WTC11 (cell line): ENCODE data around the gene BANK1. TPM values are rescaled to one million over a fixed set of nuclear protein-coding genes. Genes with fewer than 3 reads are reported as not detected.

ENCODE experiments used
- ATAC-seq: fragments of 200-7000 bp; cut with Tn5 transposase; 2 replicates; pipeline ENCODE4 v1.10.0; 2021; ENCODE audit warnings: mild to moderate bottlenecking, moderate library complexity
- CTCF ChIA-PET: fragments of 300-600 bp; sonication (Branson Sonifier 250); formaldehyde crosslinking; loops from one replicate; lab custom pipeline; 2021; ENCODE audit warnings: antibody characterized with exemption; lab: Charles Lee
- POLR2A ChIA-PET: fragments of 350-600 bp; sonication (Branson Sonifier 250); formaldehyde crosslinking; loops from one replicate; lab custom pipeline; 2021; ENCODE audit warnings: antibody characterized with exemption; lab: Charles Lee
- DNase-seq: peaks from one replicate; pipeline ENCODE4 v3.0.0; 2021; ENCODE audit warnings: low spot score
- H3K27ac Mint-ChIP-seq: 2 replicates; pipeline ENCODE4 v1.8.0; 2021; ENCODE audit warnings: mixed read lengths
- H3K27me3 Mint-ChIP-seq: 2 replicates; pipeline ENCODE4 v1.8.0; 2021; ENCODE audit warnings: low read depth, mild to moderate bottlenecking, moderate library complexity, mixed read lengths
- H3K36me3 Mint-ChIP-seq: 2 replicates; pipeline ENCODE4 v1.8.0; 2021; ENCODE audit warnings: mixed read lengths
- H3K4me1 Mint-ChIP-seq: 2 replicates; pipeline ENCODE4 v1.8.0; 2022; ENCODE audit warnings: mixed read lengths
- H3K4me3 Mint-ChIP-seq: 2 replicates; pipeline ENCODE4 v1.8.0; 2021; ENCODE audit warnings: mild to moderate bottlenecking, moderate library complexity, mixed read lengths
- H3K9me3 Mint-ChIP-seq: 2 replicates; pipeline ENCODE4 v1.8.0; 2021; ENCODE audit warnings: mixed read lengths
- CDX4 ChIP-seq: fragments of 250-450 bp; sonication (Bioruptor Pico); IDR thresholded peaks from 2 replicates; pipeline ENCODE4 v1.9.0; 2021; ENCODE audit warnings: moderate library complexity, mild to moderate bottlenecking, inconsistent platforms, borderline replicate concordance
- CREB1 ChIP-seq: sonication (generic); formaldehyde crosslinking; IDR thresholded peaks from 2 replicates; pipeline ENCODE4 v1.8.0; 2023; ENCODE audit warnings: mild to moderate bottlenecking, missing genetic modification reagents
- ESRRA ChIP-seq: sonication (generic); formaldehyde crosslinking; IDR thresholded peaks from 2 replicates; pipeline ENCODE4 v1.8.1; 2022; ENCODE audit warnings: mild to moderate bottlenecking, missing genetic modification reagents, borderline replicate concordance
- FOXK1 ChIP-seq: sonication (generic); formaldehyde crosslinking; IDR thresholded peaks from 2 replicates; pipeline ENCODE4 v1.8.0; 2022; ENCODE audit warnings: mild to moderate bottlenecking, moderate library complexity, missing genetic modification reagents
- FOXP1 ChIP-seq: sonication (generic); formaldehyde crosslinking; IDR thresholded peaks from 2 replicates; pipeline ENCODE4 v1.8.0; 2022; ENCODE audit warnings: missing genetic modification reagents, mild to moderate bottlenecking, moderate library complexity, borderline replicate concordance
- GRHL2 ChIP-seq: fragments of 250-450 bp; sonication (Bioruptor Pico); IDR thresholded peaks from 2 replicates; pipeline ENCODE4 v1.8.0; 2022; ENCODE audit warnings: mild to moderate bottlenecking, moderate library complexity; ENCODE audit not compliant: insufficient replicate concordance, severe bottlenecking
- IRF1 ChIP-seq: sonication (generic); formaldehyde crosslinking; IDR thresholded peaks from 2 replicates; pipeline ENCODE4 v1.8.0; 2023; ENCODE audit warnings: missing genetic modification reagents
- JAZF1 ChIP-seq: fragments of 250-450 bp; sonication (Bioruptor Pico); IDR thresholded peaks from 2 replicates; pipeline ENCODE4 v1.9.0; 2021; ENCODE audit warnings: moderate library complexity, mild to moderate bottlenecking, inconsistent platforms
- MAX ChIP-seq: sonication (generic); formaldehyde crosslinking; IDR thresholded peaks from 2 replicates; pipeline ENCODE4 v1.8.0; 2022; ENCODE audit warnings: mild to moderate bottlenecking, missing genetic modification reagents
- MLX ChIP-seq: sonication (generic); formaldehyde crosslinking; IDR thresholded peaks from 2 replicates; pipeline ENCODE4 v1.8.1; 2023; ENCODE audit warnings: mild to moderate bottlenecking, missing genetic modification reagents, moderate library complexity
- OVOL2 ChIP-seq: fragments of 250-450 bp; sonication (Bioruptor Pico); IDR thresholded peaks from 2 replicates; pipeline ENCODE4 v1.9.0; 2021; ENCODE audit warnings: mild to moderate bottlenecking, borderline replicate concordance
- PREB ChIP-seq: sonication (generic); formaldehyde crosslinking; IDR thresholded peaks from 2 replicates; pipeline ENCODE4 v1.8.1; 2022; ENCODE audit warnings: mild to moderate bottlenecking, missing genetic modification reagents, moderate library complexity, borderline replicate concordance
- PRRX2 ChIP-seq: fragments of 250-450 bp; sonication (Bioruptor Pico); IDR thresholded peaks from 2 replicates; pipeline ENCODE4 v1.8.0; 2021; ENCODE audit warnings: mild to moderate bottlenecking
- RELA ChIP-seq: sonication (generic); formaldehyde crosslinking; IDR thresholded peaks from 2 replicates; pipeline ENCODE4 v1.8.1; 2022; ENCODE audit warnings: missing genetic modification reagents, mild to moderate bottlenecking, borderline replicate concordance
- RORB ChIP-seq: fragments of 250-450 bp; sonication (Bioruptor Pico); IDR thresholded peaks from 2 replicates; pipeline ENCODE4 v1.9.0; 2021; ENCODE audit warnings: mild to moderate bottlenecking
- SMAD3 ChIP-seq: sonication (generic); formaldehyde crosslinking; IDR thresholded peaks from 2 replicates; pipeline ENCODE4 v1.8.0; 2022; ENCODE audit warnings: missing genetic modification reagents, mild to moderate bottlenecking, borderline replicate concordance
- SOX15 ChIP-seq: fragments of 250-450 bp; sonication (Bioruptor Pico); IDR thresholded peaks from 2 replicates; pipeline ENCODE4 v1.9.0; 2021; ENCODE audit warnings: mild to moderate bottlenecking
- TCF7 ChIP-seq: sonication (generic); formaldehyde crosslinking; IDR thresholded peaks from 2 replicates; pipeline ENCODE4 v1.8.0; 2022; ENCODE audit warnings: mild to moderate bottlenecking, low read depth, missing genetic modification reagents, moderate library complexity
- TP53 ChIP-seq: sonication (generic); formaldehyde crosslinking; IDR thresholded peaks from 2 replicates; pipeline ENCODE4 v1.8.1; 2023; ENCODE audit warnings: mild to moderate bottlenecking, missing genetic modification reagents
- USF1 ChIP-seq: sonication (generic); formaldehyde crosslinking; IDR thresholded peaks from 2 replicates; pipeline ENCODE4 v1.8.0; 2022; ENCODE audit warnings: mild to moderate bottlenecking, missing genetic modification reagents
- USF2 ChIP-seq: sonication (generic); formaldehyde crosslinking; IDR thresholded peaks from 2 replicates; pipeline ENCODE4 v1.8.1; 2023; ENCODE audit warnings: mild to moderate bottlenecking, missing genetic modification reagents, moderate library complexity
- ZBTB21 ChIP-seq: sonication (generic); formaldehyde crosslinking; IDR thresholded peaks from 2 replicates; pipeline ENCODE4 v1.8.1; 2023; ENCODE audit warnings: mild to moderate bottlenecking, missing genetic modification reagents, borderline replicate concordance
- ZNF416 ChIP-seq: fragments of 250-450 bp; sonication (Bioruptor Pico); IDR thresholded peaks from 2 replicates; pipeline ENCODE4 v1.9.0; 2021; ENCODE audit warnings: mild to moderate bottlenecking, inconsistent platforms
- ZNF425 ChIP-seq: fragments of 250-450 bp; sonication (Bioruptor Pico); conservative IDR thresholded peaks from 2 replicates; pipeline ENCODE4 v1.9.0; 2021; ENCODE audit warnings: mild to moderate bottlenecking
- total RNA-seq: library from RNA; stranded (reverse); gene quantifications from 3 replicates; pipeline ENCODE4 v1.2.3, GENCODE V29; 2021

The BANK1 gene
- total RNA-seq, 1 experiment from 2014 or later = 0.68 TPM

- no peak for TF ChIP-seq PRRX2
- no peak for TF ChIP-seq USF2 (CRISPR knock-in tag)
- TF ChIP-seq RORB (CRISPR knock-in tag) = no peak
- TF ChIP-seq TP53 (CRISPR knock-in tag) = no peak
- no peak for TF ChIP-seq USF1 (CRISPR knock-in tag)
- TF ChIP-seq CREB1 = no peak
- TF ChIP-seq MAX = no peak
- TF ChIP-seq CDX4 = no peak
- TF ChIP-seq RELA (CRISPR knock-in tag) = no peak
- no peak for TF ChIP-seq ESRRA
- no peak for TF ChIP-seq SMAD3
- no peaks in the 10 kb centered on the region for H3K36me3 Mint-ChIP-seq
- H3K27me3 Mint-ChIP-seq = no peaks in the 10 kb centered on the region
- DNase-seq (no peak), ATAC-seq (no peak)
- ChIA-PET POLR2A (no interaction called here), CTCF (no interaction called here)
- 0 out of 2 replicates have a peak, but pooled peaks cover 3% of the 10 kb centered on the region for H3K4me1 Mint-ChIP-seq
- no peak overlapping the region for H3K4me3 Mint-ChIP-seq
- no peaks in the 10 kb centered on the region for H3K9me3 Mint-ChIP-seq
- no peak overlapping the region for H3K27ac Mint-ChIP-seq
Measured at GRCh38 chr4:101806914-101807313, 16.4 kb downstream of the BANK1 start.

GRCh38 chr4:101807351-101807750 is 16.8 kb downstream of the BANK1 start:
- ATAC-seq (no peak), DNase-seq (no peak)
- TF ChIP-seq USF2 (CRISPR knock-in tag) (no peak), JAZF1 (no peak), GRHL2 (no peak), FOXK1 (CRISPR knock-in tag) (no peak), IRF1 (CRISPR knock-in tag) (no peak), ZBTB21 (CRISPR knock-in tag) (no peak), MLX (CRISPR knock-in tag) (no peak), OVOL2 (no peak), TCF7 (CRISPR knock-in tag) (no peak), FOXP1 (no peak), SOX15 (CRISPR knock-in tag) (no peak)
- POLR2A ChIA-PET = no interaction called here
- H3K27me3 Mint-ChIP-seq = no peaks in the 10 kb centered on the region
- no peak overlapping the region for H3K4me3 Mint-ChIP-seq
- 0 out of 2 replicates have a peak, but pooled peaks cover 3% of the 10 kb centered on the region for H3K4me1 Mint-ChIP-seq
- no peaks in the 10 kb centered on the region for H3K36me3 Mint-ChIP-seq
- H3K27ac Mint-ChIP-seq = no peak overlapping the region
- CTCF ChIA-PET = no interaction called here
- no peaks in the 10 kb centered on the region for H3K9me3 Mint-ChIP-seq

- no peak for TF ChIP-seq ZNF416 (CRISPR knock-in tag)
- TF ChIP-seq ZNF425 = no peak
- no peak for TF ChIP-seq MLX (CRISPR knock-in tag)
- no peak for TF ChIP-seq PREB (CRISPR knock-in tag)
- POLR2A ChIA-PET = no interaction called here
- ATAC-seq = no peak
- Mint-ChIP-seq H3K36me3 (no peaks in the 10 kb centered on the region), H3K9me3 (no peaks in the 10 kb centered on the region), H3K4me3 (no peak overlapping the region), H3K27me3 (no peaks in the 10 kb centered on the region), H3K4me1 (no peaks in the 10 kb centered on the region), H3K27ac (no peak overlapping the region)
- no peak for DNase-seq
- CTCF ChIA-PET = no interaction called here
Measured at GRCh38 chr4:101813604-101814003, 23.1 kb downstream of the BANK1 start.
